AML-193 (cell line): Measurements from ENCODE around the gene ZNF672.
"Not testable (repeated sequence)": the region's sequence is repeated elsewhere in the genome, so short reads cannot be mapped to it uniquely, and the experiment has no call there.

Experiments used
- DNase-seq, 2 experiments: peaks; one replicate each; lab custom pipeline; 2025; lab: John Stamatoyannopoulos, UW

ZNF672 gene

DNA sequence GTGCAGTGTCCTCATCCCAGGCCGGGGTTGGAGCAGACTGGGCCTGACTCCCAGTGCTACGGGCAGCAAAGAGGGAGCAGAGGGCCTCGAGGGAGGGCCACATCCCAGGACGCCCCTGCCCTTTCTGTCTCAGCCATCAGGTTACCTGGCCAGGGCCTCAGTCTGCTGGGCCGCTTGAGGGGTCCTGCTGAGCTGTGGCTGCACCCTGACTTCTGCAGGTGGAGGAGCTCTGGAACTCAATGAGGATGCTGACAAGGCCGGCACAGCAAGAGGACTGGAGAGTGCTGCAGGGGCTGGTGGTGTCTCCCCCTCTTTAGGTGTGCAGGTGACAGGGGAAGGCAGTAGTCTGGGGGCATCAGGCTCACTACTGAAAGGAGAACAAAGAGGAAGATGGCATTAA, 17.6 kb downstream of the ZNF672 start:
- DNase-seq, result no peak

DNA sequence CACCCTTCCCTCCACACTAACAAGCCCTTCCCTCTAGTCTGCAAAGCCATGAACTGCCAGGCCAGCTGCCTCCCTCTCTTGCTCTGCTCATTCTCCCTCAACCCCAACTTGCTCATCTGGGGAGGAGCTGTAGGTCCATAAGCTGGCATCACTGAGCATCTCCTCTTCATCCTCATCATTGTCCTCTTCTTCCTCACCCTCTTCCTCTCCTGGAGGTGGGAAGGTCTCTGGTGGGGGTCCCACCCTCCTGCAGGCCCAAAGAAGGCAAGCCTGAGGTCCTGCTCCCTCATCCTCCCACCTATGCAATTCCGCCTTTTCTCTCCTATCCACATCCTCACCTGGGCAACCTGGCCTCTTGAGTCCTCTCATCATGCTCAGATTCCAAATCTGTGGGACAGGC, 18.2 kb downstream of the ZNF672 start:
- no peak for DNase-seq

DNA sequence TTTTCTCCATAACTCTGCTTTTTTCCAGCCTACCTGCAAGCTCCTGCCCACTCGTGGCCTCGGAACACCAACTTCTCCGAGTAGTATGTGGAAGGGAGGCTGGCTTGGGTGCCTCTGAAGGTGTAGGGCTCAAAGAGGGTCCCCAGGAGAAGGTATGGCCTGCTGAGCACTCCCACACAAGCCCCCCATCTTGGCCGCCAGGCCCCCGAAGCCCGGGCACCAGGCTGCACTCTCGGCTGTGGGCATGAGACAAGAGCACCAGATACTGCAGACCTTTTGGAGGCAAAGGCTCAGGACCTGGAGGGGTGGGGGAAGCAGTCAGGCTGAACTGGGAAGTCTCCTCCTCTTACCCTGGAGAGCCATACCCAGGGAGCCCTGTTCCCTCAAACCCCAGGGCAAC, 19.2 kb downstream of the ZNF672 start:
- DNase-seq, result no peak

DNA sequence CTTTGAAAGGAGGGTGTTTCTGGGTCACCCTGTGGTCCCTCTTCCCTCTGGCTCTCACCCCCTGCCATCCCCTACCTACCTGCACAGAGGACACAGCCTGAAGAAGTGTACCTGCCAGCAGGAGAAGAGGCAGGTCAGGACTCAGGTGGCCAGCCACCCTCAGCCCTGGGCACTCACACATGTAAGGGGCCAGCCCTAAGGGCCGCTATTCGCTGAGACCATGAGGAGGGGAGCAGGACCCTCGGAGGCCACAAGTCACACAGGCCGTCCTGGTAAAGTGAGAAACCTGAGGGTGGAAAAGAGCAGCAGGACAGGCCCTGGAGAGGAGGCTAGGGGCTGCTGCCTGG, 19.7 kb downstream of the ZNF672 start:
- no peak for DNase-seq

DNA sequence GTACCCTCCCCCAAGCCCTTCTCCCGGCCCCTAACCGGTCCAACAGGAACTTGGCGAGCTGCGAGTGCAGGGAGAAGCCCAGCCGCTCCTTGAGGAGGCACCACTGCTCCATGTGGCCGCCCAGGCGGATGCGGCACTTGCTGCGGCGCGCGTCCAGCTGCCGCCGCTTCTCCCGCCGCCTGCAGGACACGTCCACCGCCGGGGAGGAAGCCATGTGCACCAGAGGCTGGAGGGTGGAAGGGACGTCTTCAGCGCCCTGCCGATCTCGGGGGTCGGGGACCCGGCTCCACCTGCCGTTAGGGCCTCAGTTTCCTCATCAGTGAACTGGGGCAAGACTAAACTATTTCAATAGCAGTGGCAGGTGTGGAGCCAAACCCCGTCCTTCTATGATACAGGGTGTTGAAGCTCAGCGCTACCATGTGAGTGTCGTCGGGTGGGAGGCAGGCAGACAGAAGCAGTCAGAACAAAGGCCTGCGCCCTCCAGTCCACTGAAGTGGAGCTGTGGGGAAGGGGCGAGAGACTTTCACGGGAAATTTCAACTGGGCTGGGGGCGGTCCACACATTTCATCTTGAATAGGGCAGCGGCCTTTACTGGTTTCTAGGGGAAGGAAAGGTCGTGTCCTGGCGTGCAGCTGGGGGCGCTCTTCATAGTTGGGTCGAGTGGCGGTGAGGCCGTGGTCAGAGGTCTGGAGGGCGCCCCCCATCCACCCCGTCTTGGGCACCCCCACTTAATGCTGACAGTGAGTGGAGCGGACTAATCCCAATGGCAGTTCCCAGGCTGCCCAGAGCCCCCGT, 20.3 kb downstream of the ZNF672 start:
- peak; percentile 69 to 72 for DNase-seq

DNA sequence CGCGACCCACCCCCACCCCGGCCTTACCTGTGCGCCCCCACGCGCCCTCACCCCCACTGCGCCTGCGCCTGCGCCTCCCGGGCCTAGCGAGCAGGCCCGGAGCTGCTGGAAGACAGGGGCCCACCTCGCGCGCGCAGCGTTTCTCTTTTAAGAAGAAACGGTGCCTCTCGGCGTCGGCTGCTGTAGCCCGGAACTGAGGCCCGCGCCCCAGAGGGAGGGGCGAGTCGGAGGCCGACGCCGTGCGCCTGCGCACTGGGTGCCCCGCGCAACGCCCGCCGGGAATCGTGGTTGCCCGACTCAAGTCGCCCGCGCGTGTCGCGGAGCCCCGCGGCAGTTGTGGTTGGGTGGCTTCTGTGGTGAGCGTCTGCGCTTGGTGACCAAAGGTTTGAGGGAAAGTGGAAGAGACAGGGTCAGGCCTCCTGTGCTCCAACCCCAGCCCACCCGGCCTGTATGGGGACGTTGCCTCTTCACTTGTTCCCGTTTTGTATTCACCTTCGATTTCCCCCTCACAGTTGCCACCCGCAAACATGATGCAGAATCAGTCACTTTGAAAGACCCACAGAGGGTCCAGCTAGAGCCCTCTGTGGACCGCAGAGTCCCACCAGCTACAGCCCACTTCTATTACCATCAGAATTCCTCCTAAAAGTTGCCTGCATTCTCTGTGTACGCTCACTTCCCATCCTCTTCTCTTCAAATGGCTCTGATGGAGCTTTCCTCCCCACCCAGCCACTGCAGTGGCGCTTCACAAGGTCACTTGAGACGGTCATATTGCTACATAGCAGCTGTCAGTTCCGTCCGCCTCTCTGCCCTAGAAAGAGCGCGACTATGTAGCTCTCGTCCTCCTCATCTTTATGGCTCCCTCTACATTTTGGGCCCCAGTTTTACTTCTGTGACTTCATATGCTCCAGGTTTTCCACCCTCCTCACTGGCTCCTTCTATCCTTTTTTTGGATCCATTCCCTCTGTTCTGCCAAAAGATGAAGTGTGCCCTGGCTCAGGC, 21.2 kb downstream of the ZNF672 start, which contains the start of gene ZNF692:
TSS of gene ZNF692 (minus strand) at position 195 of the 999 bp plus-strand sequence. CDS start 776 bp downstream, outside the sequence.
- DNase-seq, result peak; percentile 91 to 93

DNA sequence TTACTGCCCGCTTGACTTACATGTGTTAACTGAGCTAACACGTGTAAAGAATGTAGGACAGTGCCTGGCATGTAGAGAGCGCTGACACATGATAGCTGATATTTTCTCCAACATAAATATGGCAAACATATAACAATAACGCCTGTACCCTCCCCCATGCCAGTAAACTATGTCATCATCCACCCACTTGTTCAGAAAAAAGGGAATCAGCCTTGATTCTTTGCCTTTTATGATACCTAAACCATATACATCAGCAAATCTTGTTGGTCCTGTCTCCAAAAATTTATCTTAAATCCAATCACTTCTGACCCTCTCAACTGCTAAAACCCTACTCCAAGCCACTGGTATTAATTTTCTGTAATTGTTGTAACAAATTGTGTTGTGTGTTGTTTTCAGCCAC, 22.0 kb downstream of the ZNF672 start:
- no peak for DNase-seq

DNA sequence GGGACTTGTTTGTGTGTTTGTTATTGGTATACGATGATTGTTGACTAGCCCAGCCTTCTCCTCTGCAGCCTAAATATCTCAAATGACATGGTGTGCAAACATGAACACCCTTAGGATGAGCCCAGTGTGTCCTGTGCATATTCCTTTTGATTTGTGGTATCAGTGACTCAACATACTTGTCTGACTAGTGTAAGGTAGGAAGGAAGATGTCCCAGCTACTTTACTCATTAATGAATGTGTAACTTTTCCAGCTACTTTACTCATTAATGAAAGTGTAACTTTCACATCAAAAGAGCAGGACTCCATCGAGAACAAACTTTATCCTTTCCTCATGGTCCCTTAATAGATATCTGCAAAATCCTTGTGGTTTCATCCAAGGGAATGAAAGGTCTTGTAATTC, 23.6 kb downstream of the ZNF672 start:
- DNase-seq, result no peak

DNA sequence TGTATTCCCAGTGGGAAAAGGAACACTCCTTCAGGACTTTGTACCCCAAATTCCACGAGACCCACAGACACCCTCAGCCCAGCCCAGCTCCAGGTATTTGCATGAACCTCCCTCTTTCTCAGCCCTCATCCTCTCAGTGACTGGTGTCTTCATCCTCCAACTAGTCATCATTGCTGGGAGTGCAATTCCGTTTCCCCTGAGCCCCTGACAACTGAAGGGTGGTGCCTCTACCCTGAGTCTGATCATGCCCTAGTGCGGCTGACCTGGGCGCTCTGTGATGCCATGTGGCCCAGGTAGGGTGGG, 24.6 kb downstream of the ZNF672 start:
- no peak for DNase-seq

DNA sequence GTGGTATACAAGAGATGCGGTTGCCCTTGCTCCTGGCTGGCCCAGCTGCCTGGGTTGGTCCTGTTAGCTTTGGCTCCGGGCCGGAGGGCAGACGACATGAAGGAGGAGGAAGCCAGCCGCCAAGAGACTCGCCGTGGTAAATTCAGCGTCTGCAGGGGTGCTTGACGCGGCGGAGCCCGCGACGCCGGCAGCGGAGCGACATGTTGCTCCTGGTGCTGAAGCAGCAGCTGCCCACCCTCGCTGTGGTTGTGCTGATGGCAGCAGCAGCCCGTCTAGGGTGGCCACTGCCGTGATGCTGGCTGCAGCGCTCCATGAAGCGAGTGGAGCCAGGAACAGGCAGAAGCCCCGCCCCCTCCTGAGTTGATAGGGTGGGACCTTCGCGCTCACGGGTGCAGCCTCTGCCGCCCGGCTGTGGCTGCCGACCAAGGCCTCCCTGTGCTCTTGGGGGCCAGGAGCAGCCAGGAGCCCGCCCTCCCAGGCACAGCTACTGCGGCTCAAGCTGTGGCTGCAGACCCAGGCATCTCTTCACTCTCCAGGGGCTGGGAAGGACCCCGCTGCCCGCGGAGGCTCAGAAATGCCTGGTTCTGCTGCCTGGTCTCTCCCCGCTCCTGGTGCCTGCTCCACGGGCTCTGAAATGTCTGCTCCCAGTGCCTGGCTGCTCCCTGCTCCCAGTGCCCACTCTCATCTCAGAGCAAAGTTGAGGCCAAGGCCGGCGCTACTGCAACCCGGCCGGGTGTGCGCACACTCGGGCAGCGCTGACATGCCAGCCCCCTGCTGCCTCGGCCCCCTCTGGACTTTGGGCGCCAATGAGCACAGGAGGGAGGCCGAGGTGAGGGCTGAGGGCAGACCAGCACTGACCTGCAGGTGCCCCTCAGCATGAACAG, 25.2 kb downstream of the ZNF672 start:
- peak; percentile 68 to 71 for DNase-seq

DNA sequence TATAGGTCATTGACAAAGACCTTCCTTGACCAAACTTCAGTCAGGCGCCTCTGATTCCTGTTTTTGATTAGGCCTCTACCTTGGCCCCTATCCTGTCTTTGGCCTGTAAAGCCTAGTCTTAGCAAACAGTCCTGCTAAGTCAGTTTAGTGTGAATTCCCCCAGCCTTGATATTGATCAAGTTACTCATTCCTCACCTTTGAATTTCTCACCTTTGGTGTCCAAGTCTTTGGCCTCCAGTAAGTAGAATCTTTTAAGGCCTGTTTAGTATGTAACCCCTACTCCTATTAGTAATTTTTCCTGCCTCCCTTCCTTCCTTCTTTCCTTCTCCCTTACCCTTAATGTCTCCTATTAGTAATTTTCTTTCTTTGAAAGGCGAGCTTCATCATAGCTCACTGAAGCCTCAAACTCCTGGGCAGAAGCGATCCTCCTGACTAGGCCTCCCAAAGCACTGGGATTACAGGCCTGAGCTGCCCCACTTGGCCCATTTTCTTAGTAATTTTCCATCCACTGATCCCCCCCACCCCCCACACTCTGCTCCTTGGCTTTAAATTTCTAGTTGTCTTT, 33.9 kb downstream of the ZNF672 start:
- no peak for DNase-seq

DNA sequence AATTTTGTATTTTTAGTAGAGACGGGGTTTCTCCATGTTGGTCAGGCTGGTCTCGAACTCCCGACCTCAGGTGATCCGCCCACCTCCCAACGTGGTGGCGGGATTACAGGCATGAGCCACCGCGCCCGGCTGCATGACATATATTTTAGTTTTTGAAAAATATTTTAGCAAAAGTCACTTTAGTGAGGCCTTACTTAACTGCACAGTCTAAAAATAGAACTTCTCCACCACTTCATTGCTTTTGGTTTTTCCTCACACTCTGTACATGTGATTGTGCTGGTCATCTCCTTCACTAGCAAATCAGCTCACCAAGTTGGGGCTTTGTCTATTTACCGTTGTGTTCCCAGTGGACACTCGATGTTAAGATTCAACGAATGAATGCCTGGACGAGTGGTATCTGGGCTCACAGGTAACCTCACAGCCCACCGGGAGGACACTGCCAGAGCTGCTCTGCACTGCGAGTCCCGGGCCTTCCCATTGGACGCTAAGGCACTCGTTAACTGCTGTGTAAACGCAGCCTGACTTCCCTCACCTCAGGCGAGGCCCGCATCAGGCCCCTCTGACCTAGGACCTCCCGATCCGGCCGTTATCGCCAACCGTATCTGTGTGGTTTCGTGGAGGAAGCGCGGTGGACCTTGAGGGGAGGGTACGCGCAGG, 34.9 kb downstream of the ZNF672 start:
- DNase-seq, result peak; percentile 25 to 60

DNA sequence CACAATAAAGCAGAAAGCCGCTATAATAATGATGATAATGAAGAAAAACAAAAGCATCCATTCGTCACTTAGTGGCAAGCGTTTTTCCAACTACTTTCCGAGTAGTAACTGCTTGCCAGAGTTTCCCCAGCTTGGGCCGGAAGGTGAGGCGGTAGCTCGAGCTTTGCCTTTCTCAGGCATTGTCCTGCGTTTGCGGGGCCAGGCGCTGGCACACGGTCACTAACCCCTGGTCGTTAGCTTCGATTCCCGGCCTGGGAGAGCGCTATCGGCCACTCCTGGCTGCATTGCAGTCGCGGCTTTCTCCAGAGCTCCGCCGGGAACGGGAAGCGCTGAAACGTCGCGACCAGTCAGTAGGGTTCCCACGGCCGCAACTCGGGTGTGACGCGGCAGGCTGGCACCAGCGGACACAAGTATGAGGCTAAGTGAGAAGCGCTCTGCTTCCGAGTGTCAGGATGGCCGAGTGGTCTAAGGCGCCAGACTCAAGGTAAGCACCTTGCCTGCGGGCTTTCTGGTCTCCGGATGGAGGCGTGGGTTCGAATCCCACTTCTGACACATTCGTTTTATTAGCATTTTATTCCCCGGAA, 35.5 kb downstream of the ZNF672 start:
- DNase-seq, result peak; percentile 88 to 90

DNA sequence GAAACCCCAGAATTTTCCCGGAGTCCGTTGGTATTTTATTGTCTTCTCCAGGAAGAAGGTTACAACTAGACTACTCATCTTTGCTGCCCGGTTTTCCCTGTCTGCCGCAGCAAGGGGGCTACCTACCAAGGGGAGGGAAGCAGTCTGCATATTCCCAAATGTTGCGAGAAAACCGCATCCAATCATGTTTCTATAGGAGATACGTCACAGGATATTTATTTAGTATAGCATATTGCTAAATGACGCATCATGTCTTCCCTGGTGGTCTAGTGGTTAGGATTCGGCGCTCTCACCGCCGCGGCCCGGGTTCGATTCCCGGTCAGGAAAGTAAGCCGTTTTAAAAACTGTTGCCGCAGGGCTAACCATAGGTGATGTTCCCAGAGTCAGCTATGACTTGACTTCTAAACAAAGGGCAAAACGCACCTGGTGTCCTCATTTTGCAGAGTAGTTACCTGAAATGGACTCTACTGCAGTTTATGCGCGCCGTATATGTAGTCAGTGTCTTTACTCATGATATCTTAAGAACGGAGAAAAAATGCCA, 36.0 kb downstream of the ZNF672 start:
- DNase-seq, result peak; percentile 78 to 83

DNA sequence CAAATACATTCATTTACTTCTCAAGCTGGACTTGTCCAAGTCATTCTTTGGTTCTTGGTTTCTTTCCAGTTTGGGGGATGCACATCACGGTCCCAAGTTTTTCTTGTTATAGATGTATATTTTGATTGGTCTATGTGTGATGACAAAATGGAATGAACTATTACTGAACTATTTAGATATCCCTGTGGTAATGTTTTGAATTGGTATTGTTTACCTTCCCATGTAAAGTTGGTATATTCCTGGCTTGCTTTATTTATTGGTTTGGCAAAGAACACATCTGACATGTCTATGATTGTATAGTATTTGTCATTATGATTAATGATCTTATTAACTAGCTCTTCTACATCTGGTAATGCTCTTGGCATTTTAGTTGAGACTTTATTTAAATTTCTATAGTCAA, 43.2 kb downstream of the ZNF672 start:
- DNase-seq, result no peak

DNA sequence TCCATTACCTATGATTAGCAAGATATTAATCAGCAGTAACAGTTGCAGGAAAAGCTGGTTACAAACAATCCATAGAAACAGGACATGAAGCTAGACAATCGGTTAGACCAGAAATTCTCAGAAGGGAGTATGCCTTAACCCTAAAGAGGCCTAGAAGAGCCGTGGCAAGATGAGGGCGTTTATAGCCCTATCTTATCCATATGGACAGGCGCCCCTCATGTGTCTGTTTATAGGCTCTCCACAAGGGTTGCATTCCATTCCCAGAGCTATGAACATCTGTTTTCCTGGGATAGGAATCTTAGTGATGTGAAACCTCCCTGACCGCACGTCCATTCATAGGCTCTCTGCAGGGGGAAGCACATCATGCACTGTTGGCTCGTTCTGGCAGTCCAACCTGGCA, 44.4 kb downstream of the ZNF672 start:
- DNase-seq, result not testable (repeated sequence)

DNA sequence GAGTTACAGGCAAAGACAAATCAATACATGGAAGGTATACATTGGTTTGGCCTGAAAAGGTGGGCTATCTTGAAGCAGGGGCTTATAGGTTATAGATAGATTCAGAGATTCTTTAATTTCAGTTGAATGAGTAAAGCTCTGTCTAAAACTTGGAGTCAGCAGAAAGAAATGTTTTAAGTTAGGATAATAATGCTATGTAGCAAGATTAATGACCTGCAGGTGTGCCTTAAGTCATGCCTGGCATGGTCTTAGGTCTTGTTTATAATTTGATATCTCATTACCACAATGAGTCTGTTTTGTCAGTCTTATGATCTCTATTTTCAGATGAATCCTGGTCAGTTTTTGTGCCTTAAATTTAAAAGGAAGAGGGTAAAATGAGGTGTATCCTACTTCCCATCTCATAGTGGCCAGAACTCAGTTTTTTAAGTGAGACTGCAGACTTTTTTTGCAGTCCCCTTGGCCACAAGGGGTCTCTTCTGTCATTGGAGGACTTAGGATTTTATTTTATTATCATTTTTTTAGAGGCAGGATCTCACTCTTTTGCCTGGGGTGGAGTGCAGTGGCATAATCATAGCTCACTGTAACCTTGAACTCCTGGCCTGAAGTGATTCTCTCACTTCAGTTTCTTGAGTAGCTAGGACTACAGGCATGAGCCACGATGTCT, 46.7 kb downstream of the ZNF672 start:
- no peak for DNase-seq

DNA sequence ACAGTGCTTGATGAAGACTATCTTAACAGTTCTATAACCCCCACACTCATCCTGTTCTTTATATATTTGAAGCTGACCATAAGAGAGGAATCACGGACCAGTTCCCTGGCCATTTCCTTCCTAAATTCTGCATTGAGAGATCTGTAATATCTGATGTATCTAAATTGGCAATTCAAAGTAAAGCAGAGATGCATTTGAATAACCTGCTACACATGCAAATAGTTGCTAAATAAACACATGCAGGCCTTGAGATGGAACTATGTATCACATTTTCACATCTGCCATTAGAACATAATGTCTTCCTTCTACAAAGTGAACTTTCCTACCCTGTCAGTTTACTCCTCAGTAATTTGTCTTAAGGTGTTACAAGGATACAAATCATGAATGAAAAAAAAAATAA, 47.6 kb downstream of the ZNF672 start:
- DNase-seq, result no peak

DNA sequence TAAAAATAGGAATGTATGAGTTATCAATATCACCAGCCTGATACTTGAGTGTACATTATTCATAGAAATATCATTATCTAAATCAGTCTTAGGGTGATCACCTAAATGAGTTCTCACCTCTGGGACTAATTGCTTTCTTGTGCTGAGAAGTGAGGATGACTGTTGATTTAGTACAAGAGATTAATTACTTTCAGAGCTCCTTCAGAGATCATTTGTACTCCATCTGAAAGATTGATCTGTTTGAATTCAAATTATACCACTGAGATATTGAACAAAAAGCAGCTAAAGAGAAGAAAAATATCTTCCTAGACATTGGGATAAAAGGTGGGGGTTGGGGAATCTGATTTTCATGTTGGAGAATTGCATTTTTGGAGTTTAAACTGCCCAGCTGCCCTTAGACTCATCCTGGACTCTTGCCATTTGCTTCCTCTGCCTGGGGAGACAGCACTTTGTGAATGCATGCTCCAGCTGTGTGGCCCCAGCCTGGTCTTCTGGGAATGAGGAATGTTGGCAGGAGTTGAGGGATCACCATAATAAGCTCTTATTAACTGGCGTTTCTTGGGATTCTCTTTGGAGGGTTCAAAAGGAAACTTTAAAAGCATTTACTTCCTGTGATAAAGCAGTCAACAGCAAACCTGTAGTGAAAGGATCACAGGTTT, 48.3 kb downstream of the ZNF672 start:
- DNase-seq, result no peak

DNA sequence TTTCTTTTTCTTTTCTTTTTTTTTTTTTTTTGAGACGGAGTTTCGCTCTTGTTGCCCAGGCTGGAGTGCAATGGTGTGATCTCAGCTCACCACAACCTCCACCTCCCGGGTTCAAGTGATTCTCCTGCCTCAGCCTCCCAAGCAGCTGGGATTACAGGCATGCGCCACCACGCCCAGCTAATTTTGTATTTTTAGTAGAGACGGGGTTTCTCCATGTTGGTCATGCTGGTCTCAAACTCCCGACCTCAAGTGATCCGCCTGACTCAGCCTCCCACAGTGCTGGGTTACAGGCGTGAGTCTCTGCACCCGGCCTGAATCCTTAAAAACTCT, 51.9 kb downstream of the ZNF672 start:
- DNase-seq, result not testable (repeated sequence)
